GM12874 (cell line): ENCODE data around the gene SYNJ2.

Experiments
- TF ChIP-seq, protein P1 (sequence below): IDR thresholded peaks from 2 replicates; pipeline ENCODE4 v1.5.1; 2011; ENCODE audit warnings: low read depth, mild to moderate bottlenecking, control low read depth, low read length, moderate library complexity; ENCODE audit not compliant: insufficient read depth

SYNJ2 gene

GRCh38 chr6:158005626-158006180 lies 24.0 kb downstream of the SYNJ2 start:
- TF ChIP-seq, protein P1, sequence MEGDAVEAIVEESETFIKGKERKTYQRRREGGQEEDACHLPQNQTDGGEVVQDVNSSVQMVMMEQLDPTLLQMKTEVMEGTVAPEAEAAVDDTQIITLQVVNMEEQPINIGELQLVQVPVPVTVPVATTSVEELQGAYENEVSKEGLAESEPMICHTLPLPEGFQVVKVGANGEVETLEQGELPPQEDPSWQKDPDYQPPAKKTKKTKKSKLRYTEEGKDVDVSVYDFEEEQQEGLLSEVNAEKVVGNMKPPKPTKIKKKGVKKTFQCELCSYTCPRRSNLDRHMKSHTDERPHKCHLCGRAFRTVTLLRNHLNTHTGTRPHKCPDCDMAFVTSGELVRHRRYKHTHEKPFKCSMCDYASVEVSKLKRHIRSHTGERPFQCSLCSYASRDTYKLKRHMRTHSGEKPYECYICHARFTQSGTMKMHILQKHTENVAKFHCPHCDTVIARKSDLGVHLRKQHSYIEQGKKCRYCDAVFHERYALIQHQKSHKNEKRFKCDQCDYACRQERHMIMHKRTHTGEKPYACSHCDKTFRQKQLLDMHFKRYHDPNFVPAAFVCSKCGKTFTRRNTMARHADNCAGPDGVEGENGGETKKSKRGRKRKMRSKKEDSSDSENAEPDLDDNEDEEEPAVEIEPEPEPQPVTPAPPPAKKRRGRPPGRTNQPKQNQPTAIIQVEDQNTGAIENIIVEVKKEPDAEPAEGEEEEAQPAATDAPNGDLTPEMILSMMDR: no peak

GRCh38 chr6:158006331-158006730 lies 24.7 kb downstream of the SYNJ2 start:
- TF ChIP-seq, protein P1: no peak

DNA sequence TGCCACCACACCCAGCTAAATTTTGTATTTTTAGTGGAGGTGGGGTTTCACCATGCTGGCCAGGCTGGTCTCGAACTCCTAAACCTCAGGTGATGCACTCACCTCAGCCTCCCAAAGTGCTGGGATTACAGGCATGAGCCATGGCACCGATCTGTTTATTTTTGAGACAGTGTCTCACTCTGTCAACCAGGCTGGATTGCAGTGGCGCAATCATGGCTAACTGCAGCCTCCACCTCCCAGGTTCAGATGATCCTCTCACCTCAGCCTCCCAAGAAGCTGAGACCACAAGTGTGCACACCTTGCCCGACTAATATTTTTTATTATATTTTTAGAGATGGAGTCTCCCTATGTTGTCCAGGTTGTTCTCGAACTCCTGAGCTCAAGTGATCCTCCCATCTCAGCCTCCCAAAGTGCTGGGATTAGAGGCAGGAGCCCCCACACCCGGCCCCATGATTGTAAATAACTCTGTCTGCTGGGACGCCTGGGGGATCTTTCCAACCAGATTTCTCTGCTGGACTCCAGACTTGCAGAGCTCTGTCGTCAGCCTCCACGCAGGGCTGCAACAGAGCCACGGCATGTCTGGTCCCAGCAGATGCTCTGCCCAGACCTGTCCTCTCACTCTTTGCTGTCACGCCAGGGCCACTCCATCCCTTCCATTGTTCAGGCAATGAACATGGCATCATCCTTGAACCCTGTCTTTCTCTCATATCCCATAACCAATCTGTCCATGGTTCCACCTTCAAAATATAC lies 25.3 kb downstream of the SYNJ2 start:
- TF ChIP-seq, protein P1: no peak

- TF ChIP-seq, protein P1: no peak
These were observed 27.1 kb downstream of the SYNJ2 start for GRCh38 chr6:158008864-158009113.

- TF ChIP-seq, protein P1: no peak
These were observed 27.6 kb downstream of the SYNJ2 start for GRCh38 chr6:158009114-158009891.

- TF ChIP-seq, protein P1: no peak
These were observed 28.4 kb downstream of the SYNJ2 start for GRCh38 chr6:158009935-158010585.
